GM12801 (cell line): ENCODE measurements around the gene ZSCAN20.

Experiments used
- TF ChIP-seq, protein P1 (sequence below): IDR thresholded peaks from one replicate; pipeline ENCODE4 v1.5.1; 2011; ENCODE audit warnings: control low read depth; ENCODE audit not compliant: insufficient read length; ENCODE audit errors: extremely low read depth

ZSCAN20 gene

DNA sequence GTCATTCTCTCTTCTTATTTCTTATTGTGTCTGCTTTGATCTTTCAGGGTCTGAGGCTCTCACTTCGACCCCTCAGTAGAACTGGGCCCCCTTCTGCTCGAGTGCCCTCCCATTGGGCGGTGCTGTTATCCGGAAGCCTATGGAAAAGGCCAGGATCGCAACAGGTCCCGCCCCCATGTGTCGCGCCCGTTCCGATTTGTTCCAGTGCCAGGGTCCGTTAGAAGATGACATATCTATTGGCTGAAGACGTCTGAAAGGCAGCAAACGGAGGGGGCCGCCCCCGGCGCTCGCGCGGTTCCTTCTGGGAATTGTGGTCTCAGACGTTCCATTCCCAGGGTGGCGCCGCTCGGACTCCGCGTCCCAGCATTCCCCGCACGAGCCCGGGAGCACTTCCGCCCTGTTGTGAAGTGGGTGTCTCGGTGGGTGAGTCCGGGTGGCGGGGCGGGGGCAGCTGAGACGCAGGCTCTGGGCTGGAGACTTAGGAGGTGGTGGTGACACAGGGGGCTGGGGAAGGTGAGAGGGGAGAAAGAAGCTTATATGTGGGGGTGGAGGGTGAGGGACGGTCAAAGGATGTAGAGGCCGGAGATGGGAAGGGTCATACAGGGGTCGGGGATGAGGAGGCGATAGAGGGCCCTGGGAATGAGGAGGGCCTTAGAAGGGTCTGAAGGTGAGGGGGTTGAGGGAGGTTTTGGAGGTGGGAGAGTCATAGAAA is at the start of gene ZSCAN20:
TSS of gene ZSCAN20 (plus strand) at position 377 of the 712 bp plus-strand sequence. CDS start 6,644 bp downstream, outside the sequence.
- TF ChIP-seq, protein P1, sequence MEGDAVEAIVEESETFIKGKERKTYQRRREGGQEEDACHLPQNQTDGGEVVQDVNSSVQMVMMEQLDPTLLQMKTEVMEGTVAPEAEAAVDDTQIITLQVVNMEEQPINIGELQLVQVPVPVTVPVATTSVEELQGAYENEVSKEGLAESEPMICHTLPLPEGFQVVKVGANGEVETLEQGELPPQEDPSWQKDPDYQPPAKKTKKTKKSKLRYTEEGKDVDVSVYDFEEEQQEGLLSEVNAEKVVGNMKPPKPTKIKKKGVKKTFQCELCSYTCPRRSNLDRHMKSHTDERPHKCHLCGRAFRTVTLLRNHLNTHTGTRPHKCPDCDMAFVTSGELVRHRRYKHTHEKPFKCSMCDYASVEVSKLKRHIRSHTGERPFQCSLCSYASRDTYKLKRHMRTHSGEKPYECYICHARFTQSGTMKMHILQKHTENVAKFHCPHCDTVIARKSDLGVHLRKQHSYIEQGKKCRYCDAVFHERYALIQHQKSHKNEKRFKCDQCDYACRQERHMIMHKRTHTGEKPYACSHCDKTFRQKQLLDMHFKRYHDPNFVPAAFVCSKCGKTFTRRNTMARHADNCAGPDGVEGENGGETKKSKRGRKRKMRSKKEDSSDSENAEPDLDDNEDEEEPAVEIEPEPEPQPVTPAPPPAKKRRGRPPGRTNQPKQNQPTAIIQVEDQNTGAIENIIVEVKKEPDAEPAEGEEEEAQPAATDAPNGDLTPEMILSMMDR: no peak

DNA sequence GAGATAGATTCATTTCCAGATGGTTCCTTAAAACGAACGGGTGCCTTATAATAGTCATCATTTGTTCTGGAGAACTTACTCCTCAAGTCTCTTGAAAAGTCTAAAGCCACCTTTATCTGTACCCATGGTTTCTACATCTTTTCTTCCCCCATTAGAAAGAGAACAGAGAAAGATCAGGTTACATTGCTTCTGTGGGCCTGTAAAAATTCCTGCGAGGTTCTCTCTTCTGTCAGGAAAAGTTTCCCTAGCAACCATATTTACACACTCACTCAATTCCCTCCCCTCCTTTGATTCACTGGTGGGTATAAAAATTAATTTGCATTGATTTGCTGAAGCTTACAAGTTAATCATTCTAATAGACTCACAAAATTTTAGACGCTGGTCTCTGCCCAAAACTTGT is 48.2 kb upstream of the ZSCAN20 start:
- TF ChIP-seq, protein P1: no peak

DNA sequence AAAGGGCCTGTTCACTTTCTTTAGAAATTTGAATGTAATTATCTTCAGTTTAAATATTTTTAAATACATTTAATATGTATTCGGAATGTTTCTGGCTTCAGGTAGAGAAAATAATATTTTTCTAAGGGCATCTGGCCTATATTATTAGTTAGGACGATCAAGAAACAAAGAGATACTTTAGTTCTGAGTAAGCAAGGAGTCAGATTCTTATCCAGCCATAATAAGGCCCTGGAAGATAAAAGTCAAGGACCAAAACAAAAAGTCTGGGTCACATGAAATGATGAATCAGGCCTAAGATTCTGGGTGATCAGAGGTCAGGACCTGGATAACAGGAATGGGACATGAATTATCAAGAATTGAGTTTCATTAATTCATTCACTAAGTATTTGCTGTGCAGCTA is 47.8 kb upstream of the ZSCAN20 start:
- TF ChIP-seq, protein P1: no peak

DNA sequence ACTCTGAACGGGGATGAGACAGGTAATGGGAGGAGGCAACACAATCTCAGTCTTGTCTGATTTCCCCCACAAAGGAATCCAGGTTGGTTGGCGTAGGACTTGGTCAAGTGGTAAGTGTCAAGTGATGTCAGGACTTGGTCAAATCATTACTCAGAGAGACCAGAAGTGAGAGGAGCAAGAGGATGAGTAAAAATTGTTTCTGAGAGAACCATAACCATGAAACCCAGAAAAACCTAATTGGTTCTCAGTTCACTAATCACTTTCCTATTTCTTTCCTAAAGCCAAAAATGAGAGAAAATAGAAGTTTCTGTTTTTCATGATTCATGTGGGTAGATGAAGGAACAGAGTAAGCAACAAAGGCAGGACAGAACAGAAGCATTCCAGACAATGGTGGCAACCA is 46.5 kb upstream of the ZSCAN20 start:
- TF ChIP-seq, protein P1: no peak

DNA sequence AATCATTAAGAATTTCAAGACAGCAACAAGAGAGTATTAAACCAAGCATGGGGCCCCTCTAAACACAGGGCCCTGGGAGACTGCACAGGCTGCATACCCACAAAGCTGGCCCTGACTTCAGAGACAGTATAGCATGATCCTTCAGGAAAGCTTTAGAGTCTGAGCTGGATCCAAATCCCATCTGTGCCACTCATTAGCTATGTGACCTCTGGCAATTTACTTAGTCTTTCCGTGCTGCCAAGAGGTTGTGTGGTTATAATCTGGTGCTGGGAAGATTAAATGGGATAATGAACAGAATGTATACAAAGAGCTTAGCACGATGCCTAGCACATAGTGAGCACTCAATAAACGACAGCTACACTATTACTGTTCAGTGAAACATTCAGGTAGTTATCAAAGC is 45.5 kb upstream of the ZSCAN20 start:
- TF ChIP-seq, protein P1: no peak

DNA sequence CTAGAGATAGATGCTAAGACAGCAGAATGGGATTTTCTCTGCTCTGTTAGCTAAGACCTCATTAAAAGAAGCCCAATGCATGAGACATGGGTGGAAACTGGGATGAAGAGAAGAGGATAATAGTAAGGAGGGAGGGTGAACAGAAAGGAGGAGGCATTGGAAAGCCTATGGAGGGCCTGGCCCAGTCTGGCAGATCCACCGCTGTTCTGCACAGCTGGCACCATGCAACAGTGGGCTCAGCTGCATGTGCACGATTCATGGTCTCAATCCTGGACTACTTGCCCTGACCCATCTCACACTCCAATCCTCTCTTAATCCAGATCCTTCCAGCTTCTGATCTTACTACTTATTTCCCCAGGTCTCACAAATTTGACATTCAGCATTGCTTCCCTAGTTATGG is 43.8 kb upstream of the ZSCAN20 start:
- TF ChIP-seq, protein P1: no peak

DNA sequence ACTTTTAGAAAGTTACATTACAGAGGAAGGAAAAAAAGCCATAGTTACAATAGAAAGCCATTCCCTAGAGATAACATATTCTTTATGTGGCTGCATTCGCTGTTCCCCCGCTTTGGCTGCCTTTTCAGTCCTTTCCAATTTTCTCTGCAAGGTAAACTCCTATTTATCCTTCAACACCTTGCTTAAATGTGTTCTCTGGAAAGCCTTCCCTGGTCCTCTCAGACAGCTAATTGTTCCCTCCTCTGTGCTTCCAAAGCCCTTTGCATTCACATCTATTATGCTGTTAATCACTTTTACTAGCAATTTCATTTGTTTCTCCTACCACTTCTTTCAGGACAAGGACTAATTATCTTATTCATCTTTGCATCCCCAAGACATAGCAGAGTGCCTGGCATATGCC is 43.1 kb upstream of the ZSCAN20 start:
- TF ChIP-seq, protein P1: no peak
